Endothelial cell of umbilical vein (primary cell): ENCODE data around the gene NOX5.
"Not testable (repeated sequence)": the region's sequence is repeated elsewhere in the genome, so short reads cannot be mapped to it uniquely, and the experiment has no call there.

Experiments
- CTCF ChIP-seq, 2 donors: IDR thresholded peaks; 1 replicate in 1 of 2; 2 replicates in 1 of 2; pipeline ENCODE4 v1.5.1; 2011; ENCODE audit warnings: low read length in 2 of 2, mild to moderate bottlenecking in 2 of 2, moderate library complexity in 2 of 2, control low read depth in 1 of 2, inconsistent platforms in 1 of 2, low read depth in 1 of 2; ENCODE audit not compliant: insufficient read depth in 1 of 2; ENCODE audit errors: extremely low read depth in 1 of 2
- EZH2 ChIP-seq: IDR thresholded peaks from 2 replicates; pipeline ENCODE4 v1.6.1; 2012; ENCODE audit warnings: borderline replicate concordance, low read depth, mild to moderate bottlenecking, moderate library complexity, low read length, inconsistent platforms; ENCODE audit not compliant: severe bottlenecking

DNA sequence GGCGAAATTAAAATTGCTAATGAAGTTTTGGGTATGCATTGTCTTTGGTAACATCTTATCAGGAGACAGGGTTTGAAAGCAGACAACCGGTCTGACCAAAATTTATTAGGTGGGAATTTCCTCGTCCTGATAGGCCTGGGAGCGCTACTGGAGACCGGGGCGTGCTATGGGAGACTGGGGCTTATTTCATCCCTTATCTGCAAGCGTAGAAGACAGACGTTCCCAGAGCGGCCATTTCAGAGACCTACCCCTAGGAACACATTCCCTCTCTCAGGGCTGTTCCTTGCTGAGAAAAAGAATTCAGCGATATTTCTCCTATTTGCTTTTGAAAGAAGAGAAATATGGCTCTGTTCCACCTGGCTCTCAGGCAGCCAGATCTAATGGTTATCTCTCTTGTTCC lies 37.1 kb upstream of the NOX5 start:
- TF ChIP-seq CTCF (IDR thresholded peaks at IDR 0.05; ENCODE audit: extremely low read depth in 1 of 2, insufficient read depth in 1 of 2, low read depth in 1 of 2, low read length in 2 of 2); EZH2: not testable (repeated sequence)
